ENCODE data around the gene ECE1.
"Not testable (repeated sequence)": the region's sequence is repeated elsewhere in the genome, so short reads cannot be mapped to it uniquely, and the experiment has no call there.

Gene ECE1

DNA sequence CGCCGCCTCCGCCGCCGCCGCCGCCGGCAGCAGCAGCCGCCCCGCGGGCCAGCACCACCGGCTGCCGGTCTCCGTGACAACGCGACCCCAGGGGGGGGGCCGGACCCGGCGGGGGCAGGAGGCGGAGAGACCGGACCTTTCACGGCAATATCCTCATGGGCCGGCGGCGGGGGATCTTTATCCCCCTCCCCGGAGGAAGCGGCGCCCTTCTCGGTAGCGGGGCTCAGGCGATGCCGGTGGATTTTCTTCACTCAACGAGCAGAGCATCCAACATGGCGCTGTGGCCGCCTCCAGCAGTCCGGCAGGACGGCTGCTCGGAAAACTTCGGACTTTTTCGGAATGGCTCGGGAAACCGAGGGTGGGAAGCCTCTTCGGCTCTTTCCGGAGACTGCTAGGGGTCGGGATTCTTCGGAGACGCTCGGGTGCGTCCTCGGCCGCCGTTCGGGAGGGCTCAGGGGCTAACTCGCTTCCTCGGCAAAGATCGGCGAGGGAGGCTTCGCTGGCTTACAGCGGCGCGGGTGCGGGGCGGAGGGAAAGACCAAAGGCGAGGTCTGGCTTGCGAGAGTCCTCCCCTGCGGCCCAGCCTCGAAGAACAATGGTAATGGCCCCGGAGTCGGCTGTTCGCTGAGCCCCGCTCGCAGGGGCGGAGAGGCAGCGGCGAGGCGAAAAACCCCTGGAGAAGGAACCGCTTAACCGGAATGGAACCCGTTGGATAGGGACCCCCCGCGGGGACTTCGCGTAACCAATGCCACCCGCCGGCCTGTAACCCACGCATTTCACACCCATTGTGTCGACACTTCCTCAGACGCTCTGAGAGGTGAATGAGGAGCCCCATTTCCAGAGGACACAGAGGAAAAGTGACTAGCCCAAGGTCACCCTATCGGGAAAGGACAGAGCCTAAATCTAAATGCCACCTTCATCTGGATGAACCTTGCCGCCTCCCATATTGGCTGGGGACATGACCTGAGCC, 113.4 kb downstream of the ECE1 start, which contains the start of gene EIF4G3:
Gene EIF4G3, minus strand, starts transcription at position 312 of the 970 bp plus-strand sequence. CDS start 174,155 bp downstream, outside the sequence.
- DNase-seq (ENCODE audit: low spot score) = peak; percentile 99

DNA sequence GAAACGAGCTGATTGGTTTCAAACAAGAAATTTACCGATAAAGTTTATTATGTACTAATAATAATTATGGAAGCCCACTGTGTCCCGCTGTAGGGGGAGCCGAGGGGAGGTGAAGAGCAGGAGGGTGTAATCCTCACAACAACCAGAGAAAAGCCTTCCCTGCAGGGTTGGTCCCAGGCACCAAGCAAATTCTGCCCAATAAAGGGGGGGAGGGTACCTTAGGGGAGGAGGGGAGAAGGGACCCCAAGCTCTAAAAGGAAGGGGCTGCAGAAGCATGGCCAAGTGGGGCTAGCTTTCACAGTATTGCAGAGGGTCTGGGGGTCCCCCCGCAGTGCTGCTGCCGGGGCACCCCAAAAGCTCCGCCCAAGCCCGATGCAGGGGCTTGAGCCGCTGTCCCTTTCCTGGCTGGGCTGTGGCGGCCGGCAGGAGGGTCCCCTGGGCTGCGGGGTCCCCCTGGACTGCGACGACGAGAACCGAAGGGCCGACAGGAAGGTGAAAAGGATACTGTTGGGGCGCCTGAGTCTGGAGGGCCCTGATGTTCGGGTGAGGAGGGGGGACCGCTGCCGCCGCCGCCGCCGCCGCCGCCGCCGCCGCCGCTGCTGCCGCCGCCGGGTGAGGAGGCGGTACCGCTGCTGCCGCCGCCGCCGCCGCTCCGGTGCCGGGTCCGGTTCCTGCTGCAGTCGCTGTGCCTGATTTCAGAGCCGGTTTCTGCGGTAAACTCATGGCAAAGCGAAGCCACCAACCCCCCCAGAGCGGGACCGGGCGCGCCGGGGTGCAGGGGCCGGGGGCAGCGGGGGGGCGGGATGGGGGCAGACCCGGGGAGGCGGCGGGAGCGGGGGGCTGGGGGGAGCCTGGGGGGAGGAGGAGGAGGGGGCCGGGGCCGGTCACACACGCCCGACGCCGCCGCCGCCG, 114.3 kb downstream of the ECE1 start:
- DNase-seq (ENCODE audit: low spot score) = peak; percentile 27

GRCh38 chr1:21175324-21175669, 115.0 kb downstream of the ECE1 start:
- DNase-seq (ENCODE audit: low spot score) = peak; percentile 47

- no peak for DNase-seq (ENCODE audit: low spot score)
Observed at GRCh38 chr1:21174654-21175323, 115.5 kb downstream of the ECE1 start.

- no peak for DNase-seq (ENCODE audit: low spot score)
Observed at GRCh38 chr1:21174230-21174629, 116.0 kb downstream of the ECE1 start.

GRCh38 chr1:21173096-21173495, 117.2 kb downstream of the ECE1 start:
- DNase-seq (ENCODE audit: low spot score) = not testable (repeated sequence)

DNA sequence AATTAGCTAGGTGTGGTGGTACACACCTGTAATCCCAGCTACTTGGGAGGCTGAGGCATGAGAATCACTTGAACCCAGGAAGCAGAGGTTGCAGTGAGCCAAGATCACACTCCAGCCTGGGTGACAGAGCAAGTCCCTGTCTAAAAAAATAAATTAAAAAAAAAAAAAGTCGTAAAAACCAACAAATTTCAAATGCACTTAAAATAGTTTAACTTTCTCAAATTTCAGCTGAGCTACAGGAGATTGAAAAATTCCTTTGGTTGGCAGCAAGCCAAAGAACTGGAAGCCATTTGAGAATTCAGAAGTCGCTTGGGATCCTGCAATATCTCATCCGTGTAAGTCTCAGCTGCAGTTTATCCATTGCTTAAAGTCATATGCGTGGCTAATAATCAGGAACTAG, 119.4 kb downstream of the ECE1 start:
- not testable (repeated sequence) for DNase-seq (ENCODE audit: low spot score)

DNA sequence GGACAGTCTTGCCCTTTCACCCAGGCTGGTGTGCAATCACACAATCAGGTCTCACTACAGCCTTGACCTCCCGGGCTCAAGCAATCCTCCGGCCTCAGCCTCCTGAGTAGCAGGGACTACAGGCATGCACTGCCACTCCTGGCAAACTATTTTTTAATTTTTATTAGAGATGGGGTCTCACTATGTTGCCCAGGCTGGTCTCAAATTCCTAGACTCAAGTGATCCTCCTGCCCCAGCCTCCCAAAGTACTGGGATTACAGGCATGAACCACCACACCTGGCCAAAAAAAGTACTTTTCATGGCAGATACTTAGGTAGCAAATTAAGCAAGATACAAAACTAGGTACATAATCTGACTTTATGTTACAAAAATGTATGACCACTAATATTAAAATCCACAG, 121.8 kb downstream of the ECE1 start:
- DNase-seq (ENCODE audit: low spot score) = no peak

Data from CD4-positive, alpha-beta T cell treated with Interleukin-6 at 100 ng/mL for 8 hours (primary cell).